Stimulated activated CD8-positive, alpha-beta memory T cell treated with anti-CD3 and anti-CD28 coated beads, Interleukin-12 subunit alpha, Interleukin-12 subunit beta, amount 100 ng/mL, for 4 hours (primary cell): ENCODE data around the gene TOPBP1.
"Not testable (repeated sequence)": the region's sequence is repeated elsewhere in the genome, so short reads cannot be mapped to it uniquely, and the experiment has no call there.

Experiments
- DNase-seq: peaks from one replicate; pipeline ENCODE4 v3.0.0-alpha.2; 2020; ENCODE audit warnings: low read depth

The TOPBP1 gene

GRCh38 chr3:133570937-133571320 is 90.8 kb downstream of the TOPBP1 start:
- DNase-seq: no peak

GRCh38 chr3:133570139-133570936 is 91.4 kb downstream of the TOPBP1 start:
- DNase-seq: no peak

- no peak for DNase-seq
Observed at GRCh38 chr3:133568294-133569014, 93.3 kb downstream of the TOPBP1 start.

- no peak for DNase-seq
Observed at GRCh38 chr3:133563816-133564215, 97.9 kb downstream of the TOPBP1 start.

- no peak for DNase-seq
Observed at GRCh38 chr3:133563186-133563591, 98.6 kb downstream of the TOPBP1 start.

- DNase-seq: no peak
Observed at GRCh38 chr3:133562376-133562775, 99.4 kb downstream of the TOPBP1 start.

- DNase-seq: no peak
Observed at GRCh38 chr3:133561679-133562078, 100.1 kb downstream of the TOPBP1 start.

GRCh38 chr3:133551589-133551988 is 110.2 kb downstream of the TOPBP1 start:
- DNase-seq: not testable (repeated sequence)
